HepG2 (cell line): Measurements from ENCODE around the gene XCR1. TPM values are rescaled to one million over a fixed set of nuclear protein-coding genes. Genes with fewer than 3 reads are reported as not detected.

Experiments used
- ATAC-seq: fragments of 200-7000 bp; cut with Tn5 transposase; 3 replicates; pipeline ENCODE4 v1.9.1; 2020; ENCODE audit warnings: mild to moderate bottlenecking, moderate library complexity
- BruUV-seq: library from RNA; stranded (reverse); fragments of 400-500 nt; replicated peaks from 2 replicates; lab custom pipeline; 2021; lab: Mats Ljungman, UMichigan
- CTCF ChIA-PET: fragments of 300-600 bp; formaldehyde crosslinking; extraction: SDS; loops from one replicate; lab custom pipeline; 2021; ENCODE audit warnings: low total read pairs, inconsistent platforms, low intra/inter-chr PET ratio; lab: Yijun Ruan, JAX
- POLR2A ChIA-PET: fragments of 350-600 bp; sonication (Branson Sonifier 250); formaldehyde crosslinking; loops from one replicate; lab custom pipeline; 2020; ENCODE audit warnings: antibody characterized with exemption, inconsistent platforms; lab: Yijun Ruan, JAX
- DNase-seq: peaks from one replicate; pipeline ENCODE4 v3.0.0-alpha.2; 2015; ENCODE audit warnings: low spot score
- FAIRE-seq: peaks from 3 replicates; lab custom pipeline; 2011; peaks lifted over from hg19 to GRCh38; lab: Jason Lieb, UNC
- H2AFZ ChIP-seq: one replicate; pipeline ENCODE4 v1.6.1; 2011; ENCODE audit warnings: low read length, inconsistent platforms
- H3K27ac ChIP-seq: fragments of 300-600 bp; 3 replicates; pipeline ENCODE4 v1.8.0; 2011; ENCODE audit warnings: mixed run types, mild to moderate bottlenecking, mixed read lengths, low read length, inconsistent platforms; ENCODE audit not compliant: insufficient read depth; ENCODE audit errors: extremely low read length
- H3K27me3 ChIP-seq, 2 experiments: fragments of 200-600 bp in 1 of 2; 2 replicates in 1 of 2; 3 replicates in 1 of 2; pipeline versions ENCODE4 v1.6.0 to v1.8.0; 2011; ENCODE audit warnings: low read length in 2 of 2, mild to moderate bottlenecking in 2 of 2, moderate library complexity in 2 of 2, inconsistent platforms in 1 of 2; ENCODE audit not compliant: insufficient read depth in 2 of 2, control insufficient read depth in 1 of 2
- H3K36me3 ChIP-seq, 2 experiments: fragments of 200-600 bp in 1 of 2; replicated peaks in 1 of 2; 2 replicates in 1 of 2; 3 replicates in 1 of 2; pipeline versions ENCODE4 v1.5.1 to v1.8.0; 2011; ENCODE audit warnings: low read length in 2 of 2, inconsistent platforms in 1 of 2; ENCODE audit not compliant: insufficient read depth in 2 of 2, control insufficient read depth in 1 of 2
- H3K4me1 ChIP-seq: 2 replicates; pipeline ENCODE4 v1.5.1; 2012; ENCODE audit warnings: low read length, inconsistent platforms; ENCODE audit not compliant: insufficient read depth
- H3K4me2 ChIP-seq: 2 replicates; pipeline ENCODE4 v1.6.0; 2011; ENCODE audit warnings: low read depth, low read length, inconsistent platforms
- H3K4me3 ChIP-seq, 3 experiments: fragments of 200-600 bp in 1 of 3; sonication (generic), shearing (Covaris generic) in 1 of 3; replicated peaks in 1 of 3; 2 replicates each; pipeline ENCODE4 v1.5.1; 2011 to 2016; ENCODE audit warnings: low read length in 3 of 3, inconsistent platforms in 2 of 3, low read depth in 2 of 3, mild to moderate bottlenecking in 2 of 3, control low read depth in 1 of 3, mixed read lengths in 1 of 3; ENCODE audit not compliant: insufficient read depth in 1 of 3
- H3K79me2 ChIP-seq: one replicate; pipeline ENCODE4 v1.6.1; 2011; ENCODE audit warnings: low read length, inconsistent platforms; ENCODE audit not compliant: insufficient read depth
- H3K9ac ChIP-seq: 2 replicates; pipeline ENCODE4 v1.6.0; 2011; ENCODE audit warnings: mild to moderate bottlenecking, low read depth, low read length, inconsistent platforms; ENCODE audit not compliant: insufficient read depth
- H3K9me3 ChIP-seq: 2 replicates; pipeline ENCODE4 v1.5.1; 2012; ENCODE audit warnings: mild to moderate bottlenecking, low read length
- H4K20me1 ChIP-seq: 2 replicates; pipeline ENCODE4 v1.6.0; 2011; ENCODE audit warnings: inconsistent platforms, mild to moderate bottlenecking, low read length, moderate library complexity; ENCODE audit not compliant: insufficient read depth
- FOXO4 ChIP-seq: sonication (generic); formaldehyde crosslinking; conservative IDR thresholded peaks from 2 replicates; pipeline ENCODE4 v1.8.1; 2023; ENCODE audit warnings: missing genetic modification reagents
- GABPB1 ChIP-seq: IDR thresholded peaks from 2 replicates; pipeline ENCODE4 v1.6.1; 2016; ENCODE audit warnings: mild to moderate bottlenecking, missing genetic modification reagents, moderate library complexity, missing compliant biosample characterization
- HCFC1 ChIP-seq: fragments of 150-350 bp; IDR thresholded peaks from 2 replicates; pipeline ENCODE4 v1.6.1; 2014; ENCODE audit warnings: low read depth, low read length
- RERE ChIP-seq: IDR thresholded peaks from 2 replicates; pipeline ENCODE4 v1.6.1; 2016; ENCODE audit warnings: low read depth, missing genetic modification reagents, missing compliant biosample characterization
- ZFP36L1 ChIP-seq: sonication (generic); formaldehyde crosslinking; IDR thresholded peaks from 2 replicates; pipeline ENCODE4 v1.8.0; 2022; ENCODE audit warnings: mild to moderate bottlenecking, missing genetic modification reagents, moderate library complexity
- ZHX1 ChIP-seq: sonication (generic); formaldehyde crosslinking; IDR thresholded peaks from 2 replicates; pipeline ENCODE4 v1.8.1; 2022; ENCODE audit warnings: low read depth, mild to moderate bottlenecking, missing genetic modification reagents
- ZNF891 ChIP-seq: sonication (generic); formaldehyde crosslinking; IDR thresholded peaks from 2 replicates; pipeline ENCODE4 v1.5.0; 2020; ENCODE audit warnings: mild to moderate bottlenecking, missing genetic modification reagents
- WGBS: methylation state at CpG from one replicate; pipeline ENCODE4 v1.1.6; 2017; ENCODE audit warnings: low lambda C conversion rate; 5-methylcytosine and 5-hydroxymethylcytosine counted together
- in situ Hi-C: cut with HindIII; loops from 2 replicates; pipeline ENCODE4 v1.10.0; 2017; ENCODE audit warnings: low pct_unique_long_range_greater_than_20kb; ENCODE audit not compliant: extremely low pct_ligation_motif_present
- intact Hi-C: fragments of 100-400 bp; cut with micrococcal nuclease; formaldehyde crosslinking; loops from one replicate; pipeline ENCODE4 v1.10.0; 2022; ENCODE audit not compliant: unreplicated experiment
- polyA plus RNA-seq, 8 experiments: library from polyadenylated mRNA; depleted of rRNA in 3 of 8; stranded (reverse) in 7 of 8; unstranded in 1 of 8; fragments of >200 nt; fragmentation: Illumina TruSeq in 4 of 8; extraction: Trizol in 4 of 8; gene quantifications; 2 replicates each; pipeline versions ENCODE4 v1.2.1 to v1.2.3, GENCODE V29; 2011 to 2016; ENCODE audit warnings: low read depth in 4 of 8, missing spikeins in 1 of 8, mixed read lengths in 1 of 8; ENCODE audit not compliant: insufficient read depth in 1 of 8
- total RNA-seq, 5 experiments: library from RNA; depleted of rRNA; stranded (reverse); fragments of >200 nt; fragmentation: Illumina TruSeq; extraction: Trizol; gene quantifications; 2 replicates each; pipeline ENCODE4 v1.2.3, GENCODE V29; 2016; ENCODE audit warnings: low read depth in 1 of 5
- TF ChIP-seq, protein P1 (sequence below): IDR thresholded peaks from 2 replicates; pipeline ENCODE4 v1.6.1; 2012; ENCODE audit warnings: low read depth, low read length, improper control_type of control experiment
- TF ChIP-seq, protein P2 (sequence below): sonication (generic); formaldehyde crosslinking; IDR thresholded peaks from 2 replicates; pipeline ENCODE4 v1.5.0; 2020; ENCODE audit warnings: mild to moderate bottlenecking, missing genetic modification reagents, borderline replicate concordance

Gene XCR1
- total and polyA plus RNA-seq, 2 of the 13 experiments (the other 11 are each of a cell fraction or from before 2014, with no cell fraction given), result not detected

DNA sequence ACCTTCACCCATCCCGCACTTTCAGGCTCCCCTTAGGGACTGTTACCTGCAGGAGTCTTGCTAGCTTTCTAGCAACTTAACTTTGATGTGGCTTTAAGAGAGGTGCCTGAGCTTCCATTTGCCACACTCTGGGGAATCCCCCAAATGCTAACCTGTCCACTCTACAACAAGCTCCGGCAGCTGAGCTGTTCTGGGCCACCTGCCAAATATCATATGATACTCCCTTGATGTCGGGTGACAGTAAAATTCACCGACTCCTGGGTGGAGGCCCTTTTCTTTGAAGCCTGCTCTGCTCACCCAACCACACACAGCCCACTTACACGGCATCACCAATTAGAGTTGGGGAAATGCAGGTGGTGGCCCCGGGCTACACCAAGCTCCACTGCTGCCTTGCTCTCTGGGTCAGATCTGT is 38.0 kb upstream of the XCR1 start:
- no peak overlapping the region for H3K4me2 ChIP-seq
- no peaks in the 10 kb centered on the region for H4K20me1 ChIP-seq
- WGBS, result 0% methylated on average over 2 of the region's 6 CpGs
- H3K79me2 ChIP-seq, result no peaks in the 10 kb centered on the region
- BruUV-seq, result no TSS peak
- intact Hi-C loops (no loop called here), in situ Hi-C loops (no loop called here)
- CTCF ChIA-PET, result no interaction called here
- H3K36me3 ChIP-seq, result no peaks in the 10 kb centered on the region
- no peak overlapping the region for H3K4me3 ChIP-seq
- no peaks in the 10 kb centered on the region for H3K4me1 ChIP-seq
- H3K27me3 ChIP-seq, result peaks cover 2 to 9% of the 10 kb centered on the region in 2 experiments; a peak in 2 of 5 replicates
- no peak for FAIRE-seq
- H2AFZ ChIP-seq, result no peak overlapping the region
- no peak for DNase-seq
- no peak overlapping the region for H3K27ac ChIP-seq
- H3K9me3 ChIP-seq, result no peaks in the 10 kb centered on the region
- no peak overlapping the region for H3K9ac ChIP-seq
- POLR2A ChIA-PET, result no interaction called here
- ATAC-seq, result no peak
- TF ChIP-seq, protein P1, sequence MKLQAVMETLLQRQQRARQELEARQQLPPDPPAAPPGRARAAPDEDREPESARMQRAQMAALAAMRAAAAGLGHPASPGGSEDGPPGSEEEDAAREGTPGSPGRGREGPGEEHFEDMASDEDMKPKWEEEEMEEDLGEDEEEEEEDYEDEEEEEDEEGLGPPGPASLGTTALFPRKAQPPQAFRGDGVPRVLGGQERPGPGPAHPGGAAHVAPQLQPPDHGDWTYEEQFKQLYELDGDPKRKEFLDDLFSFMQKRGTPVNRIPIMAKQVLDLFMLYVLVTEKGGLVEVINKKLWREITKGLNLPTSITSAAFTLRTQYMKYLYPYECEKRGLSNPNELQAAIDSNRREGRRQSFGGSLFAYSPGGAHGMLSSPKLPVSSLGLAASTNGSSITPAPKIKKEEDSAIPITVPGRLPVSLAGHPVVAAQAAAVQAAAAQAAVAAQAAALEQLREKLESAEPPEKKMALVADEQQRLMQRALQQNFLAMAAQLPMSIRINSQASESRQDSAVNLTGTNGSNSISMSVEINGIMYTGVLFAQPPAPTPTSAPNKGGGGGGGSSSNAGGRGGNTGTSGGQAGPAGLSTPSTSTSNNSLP, result no peak
- TF ChIP-seq ZNF891 (CRISPR knock-in tag), result no peak
- no peak for TF ChIP-seq GABPB1 (CRISPR knock-in tag)
- TF ChIP-seq ZFP36L1, result no peak
- TF ChIP-seq, protein P2, sequence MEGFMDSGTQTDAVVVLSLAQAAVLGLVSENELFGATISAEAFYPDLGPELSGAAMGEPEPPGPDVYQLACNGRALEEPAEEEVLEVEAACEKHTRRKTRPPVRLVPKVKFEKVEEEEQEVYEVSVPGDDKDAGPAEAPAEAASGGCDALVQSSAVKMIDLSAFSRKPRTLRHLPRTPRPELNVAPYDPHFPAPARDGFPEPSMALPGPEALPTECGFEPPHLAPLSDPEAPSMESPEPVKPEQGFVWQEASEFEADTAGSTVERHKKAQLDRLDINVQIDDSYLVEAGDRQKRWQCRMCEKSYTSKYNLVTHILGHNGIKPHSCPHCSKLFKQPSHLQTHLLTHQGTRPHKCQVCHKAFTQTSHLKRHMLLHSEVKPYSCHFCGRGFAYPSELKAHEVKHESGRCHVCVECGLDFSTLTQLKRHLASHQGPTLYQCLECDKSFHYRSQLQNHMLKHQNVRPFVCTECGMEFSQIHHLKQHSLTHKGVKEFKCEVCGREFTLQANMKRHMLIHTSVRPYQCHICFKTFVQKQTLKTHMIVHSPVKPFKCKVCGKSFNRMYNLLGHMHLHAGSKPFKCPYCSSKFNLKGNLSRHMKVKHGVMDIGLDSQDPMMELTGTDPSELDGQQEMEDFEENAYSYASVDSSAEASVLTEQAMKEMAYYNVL, result no peak
- no peak for TF ChIP-seq FOXO4
- no peak for TF ChIP-seq RERE (CRISPR knock-in tag)
- TF ChIP-seq ZHX1 (CRISPR knock-in tag), result no peak
- TF ChIP-seq HCFC1, result no peak
